GM19025 (cell line): ENCODE data around the gene ZCCHC24.
"Not testable (repeated sequence)": the region's sequence is repeated elsewhere in the genome, so short reads cannot be mapped to it uniquely, and the experiment has no call there.

Source experiments
- ATAC-seq: cut with Tn5 transposase; IDR thresholded peaks from one replicate; pipeline ENCODE4 v1.9.1; 2021; ENCODE audit warnings: mild to moderate bottlenecking, low read depth, moderate library complexity; ENCODE audit not compliant: unreplicated experiment

The ZCCHC24 gene

GRCh38 chr10:79337783-79338469 lies 107.5 kb downstream of the ZCCHC24 start:
- ATAC-seq, result not testable (repeated sequence)

DNA sequence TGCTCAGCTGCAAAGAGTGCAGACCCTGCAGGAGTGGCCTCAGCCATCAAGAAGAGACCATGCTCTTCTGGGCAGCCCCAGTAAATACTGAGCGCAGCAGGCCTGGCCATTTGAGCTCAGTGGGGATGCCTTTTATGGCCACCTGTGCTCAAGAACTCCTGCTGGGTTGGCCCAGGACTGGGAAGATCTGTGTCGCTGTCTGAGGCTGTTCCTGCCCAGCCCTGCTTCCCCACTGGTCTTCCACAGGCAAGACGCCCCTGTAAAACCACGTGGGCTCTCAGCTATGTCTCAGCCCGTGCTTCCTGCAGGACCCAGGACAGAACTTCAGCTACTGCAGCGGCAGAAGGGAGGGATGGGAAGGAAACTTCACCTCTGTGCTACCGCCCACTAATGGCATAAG lies 108.7 kb downstream of the ZCCHC24 start:
- ATAC-seq, result no peak

- no peak for ATAC-seq
These were observed 109.1 kb downstream of the ZCCHC24 start for GRCh38 chr10:79336276-79336675.

DNA sequence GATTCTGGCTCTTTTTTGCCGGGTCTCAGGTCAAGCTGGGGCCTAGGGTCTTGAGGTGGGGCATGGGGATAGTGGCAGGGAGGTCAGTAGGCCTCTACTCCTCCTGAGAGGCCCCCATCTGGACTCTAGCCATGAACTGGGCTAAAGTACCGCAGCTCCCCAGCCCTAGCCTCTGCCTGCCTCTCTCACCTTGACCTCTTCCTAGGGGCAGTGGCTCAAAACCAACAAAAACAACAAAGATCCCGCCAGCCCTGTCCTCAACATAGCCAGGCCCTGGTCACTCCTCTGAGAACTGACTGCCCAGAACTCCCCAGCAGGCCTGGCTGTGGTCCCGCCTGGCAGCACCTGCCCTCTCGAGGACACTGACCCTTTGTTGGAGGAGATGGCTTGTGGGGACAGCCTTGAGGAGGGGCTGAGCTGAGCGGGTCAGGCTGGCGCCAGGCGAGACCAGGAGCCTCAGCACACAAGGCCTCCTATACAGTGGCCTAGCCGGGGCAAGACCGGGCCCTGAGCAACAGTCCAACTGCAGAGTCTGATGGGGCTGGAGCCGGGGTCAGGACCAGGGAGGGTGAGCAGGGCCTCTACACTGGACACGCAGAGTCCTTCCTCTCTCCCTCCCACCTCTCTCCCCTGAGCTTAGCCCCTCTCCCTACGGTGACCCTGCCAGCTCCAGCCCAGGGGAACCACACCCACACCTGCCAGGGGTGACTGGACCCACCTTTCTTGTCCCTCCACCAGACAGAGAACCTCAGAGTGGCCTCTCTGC lies 109.8 kb downstream of the ZCCHC24 start:
- no peak for ATAC-seq

DNA sequence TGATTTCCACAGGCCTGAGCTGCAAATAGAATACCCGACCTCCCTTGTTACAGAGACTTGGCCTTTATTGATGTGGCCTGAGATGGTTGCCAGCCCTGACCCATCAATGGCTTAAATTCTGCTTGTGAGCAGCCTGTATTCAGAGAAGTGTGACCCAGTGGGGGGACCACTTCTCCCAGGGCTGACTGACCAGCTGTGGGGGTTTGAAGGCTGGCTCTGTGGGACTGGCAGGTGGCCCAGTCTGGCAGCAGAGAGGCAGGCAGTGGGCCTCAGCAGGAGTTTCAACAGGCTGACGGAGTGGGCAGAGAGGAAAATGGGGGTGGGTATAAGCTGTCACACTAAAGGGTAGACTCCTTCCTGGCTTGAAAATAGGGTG lies 110.3 kb downstream of the ZCCHC24 start:
- no peak for ATAC-seq

DNA sequence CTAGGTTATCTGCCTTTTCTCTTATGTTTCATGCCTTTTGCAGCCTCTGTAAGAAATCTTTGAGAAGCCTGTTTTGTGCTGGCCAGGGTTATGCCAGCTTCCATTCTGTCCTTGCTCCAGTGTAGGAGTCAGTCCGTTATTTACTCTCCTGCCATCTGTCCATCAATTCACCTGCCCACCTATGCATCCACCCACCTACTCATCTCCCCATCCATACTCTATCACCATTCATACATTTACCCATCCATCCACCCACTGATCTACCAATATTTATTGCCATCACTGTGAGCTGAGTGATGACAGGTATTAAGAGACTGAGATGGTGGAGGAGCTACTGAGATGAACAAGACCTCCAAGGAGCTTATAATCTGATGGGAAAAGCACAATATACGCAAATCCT lies 110.9 kb downstream of the ZCCHC24 start:
- no peak for ATAC-seq

GRCh38 chr10:79333513-79333912 lies 111.9 kb downstream of the ZCCHC24 start:
- ATAC-seq, result no peak

DNA sequence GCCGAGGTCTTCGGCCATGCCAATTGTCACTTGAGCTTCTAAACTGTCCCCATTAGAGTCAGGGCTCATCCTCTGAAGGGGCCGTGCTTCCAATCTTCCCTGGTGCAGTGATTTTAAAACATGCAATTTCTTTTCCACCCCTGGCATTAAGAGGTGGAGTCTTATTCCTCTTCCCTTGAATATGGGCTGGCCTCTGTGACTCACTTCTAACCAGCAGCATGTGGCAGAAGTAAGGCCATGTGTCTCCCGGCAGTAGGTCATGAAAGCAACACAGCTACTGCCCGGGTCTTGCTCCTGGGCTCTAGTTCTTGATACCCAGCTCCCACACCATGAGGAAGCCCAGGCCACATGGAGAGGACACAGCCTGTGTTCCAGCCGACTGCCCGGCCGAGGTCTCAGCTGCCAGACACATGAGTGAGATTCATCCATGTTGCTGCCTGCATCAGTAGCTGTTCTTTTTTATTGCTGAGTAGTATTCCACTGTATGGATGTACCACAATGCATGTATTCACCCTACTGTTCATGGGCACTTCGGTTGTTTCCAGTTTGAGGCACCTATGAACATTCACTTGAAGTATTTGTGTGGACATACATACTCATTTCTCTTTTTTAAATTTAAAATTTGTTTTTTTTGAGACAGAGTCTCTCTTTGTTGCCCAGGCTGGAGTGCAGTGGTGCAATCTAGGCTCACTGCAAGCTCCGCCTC lies 112.7 kb downstream of the ZCCHC24 start:
- ATAC-seq, result not testable (repeated sequence)
